H1 (cell line): ENCODE data around the gene XRRA1. TPM values are rescaled to one million over a fixed set of nuclear protein-coding genes. Genes with fewer than 3 reads are reported as not detected.

ENCODE experiments used
- CEBPB ChIP-seq: IDR thresholded peaks from 2 replicates; pipeline ENCODE4 v1.6.1; 2012; ENCODE audit warnings: low read depth, low read length
- CREB1 ChIP-seq: IDR thresholded peaks from 2 replicates; pipeline ENCODE4 v1.6.1; 2012; ENCODE audit warnings: inconsistent platforms
- JUND ChIP-seq: IDR thresholded peaks from 2 replicates; pipeline ENCODE4 v1.6.1; 2011; ENCODE audit warnings: mild to moderate bottlenecking, improper control_type of control experiment, low read length
- KDM5A ChIP-seq: fragments of 200-600 bp; IDR thresholded peaks from 2 replicates; pipeline ENCODE4 v1.7.1; 2012; ENCODE audit warnings: mild to moderate bottlenecking, low read length, inconsistent platforms, mixed read lengths
- polyA plus RNA-seq, 7 experiments: library from polyadenylated mRNA; depleted of rRNA in 3 of 7; stranded (reverse) in 5 of 7; unstranded in 2 of 7; fragments of >200 nt in 5 of 7; fragments of 200-250 nt in 2 of 7; gene quantifications; 1 replicate in 5 of 7; 2 replicates in 1 of 7; 4 replicates in 1 of 7; pipeline versions ENCODE4 v1.2.1 to v1.2.3, GENCODE V29; 2011 to 2013; ENCODE audit warnings: missing spikeins in 2 of 7, mixed read lengths in 2 of 7
- total RNA-seq: library from RNA; stranded (reverse); fragmentation: NEBNext Ultra II Directional; extraction: Animal tissue kit (Norgen Biotek cat#: 25700); gene quantifications from 2 replicates; pipeline ENCODE4 v1.2.1, GENCODE V29; 2021
- TF ChIP-seq, protein P1 (sequence below): IDR thresholded peaks from 2 replicates; pipeline ENCODE4 v1.6.1; 2012; ENCODE audit warnings: inconsistent platforms

Gene XRRA1
- total and polyA plus RNA-seq, 2 of the 8 experiments (the other 6 are each of a cell fraction or from before 2014, with no cell fraction given), result 2.1 to 7.1 TPM

DNA sequence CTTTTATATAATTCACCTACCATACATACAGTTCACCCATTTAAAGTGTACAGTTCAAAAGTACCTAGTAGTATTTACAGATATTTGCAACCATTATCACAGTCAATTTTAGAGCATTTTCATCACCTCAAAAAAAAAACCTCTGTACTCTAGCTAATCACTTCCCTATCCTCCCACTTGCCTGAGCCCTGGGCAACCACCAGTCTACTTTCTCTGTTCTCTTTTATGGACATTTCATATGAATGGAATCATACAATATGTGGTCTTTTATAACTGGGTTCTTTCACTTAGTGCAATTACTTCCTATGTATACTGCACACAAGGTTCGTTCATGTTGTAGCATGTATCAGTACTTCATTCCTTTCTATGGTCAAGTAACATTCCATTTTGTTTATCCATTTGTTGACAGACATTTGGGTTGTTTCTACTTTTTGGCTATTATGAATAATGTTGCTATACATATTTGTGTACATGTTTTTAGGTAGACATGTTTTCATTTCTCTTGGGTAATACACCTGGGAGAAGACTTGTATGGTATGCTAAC is 22.0 kb upstream of the XRRA1 start (continued):
- TF ChIP-seq KDM5A (no peak), CREB1 (no peak), JUND (no peak), CEBPB (no peak)
- TF ChIP-seq, protein P1, sequence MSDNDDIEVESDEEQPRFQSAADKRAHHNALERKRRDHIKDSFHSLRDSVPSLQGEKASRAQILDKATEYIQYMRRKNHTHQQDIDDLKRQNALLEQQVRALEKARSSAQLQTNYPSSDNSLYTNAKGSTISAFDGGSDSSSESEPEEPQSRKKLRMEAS, result no peak
